GM21381 (cell line): ENCODE measurements around the gene FZD1.

Experiments used
- ATAC-seq: cut with Tn5 transposase; IDR thresholded peaks from one replicate; pipeline ENCODE4 v1.9.1; 2021; ENCODE audit warnings: mild to moderate bottlenecking, moderate library complexity; ENCODE audit not compliant: unreplicated experiment

Gene FZD1

GRCh38 chr7:91264046-91264923 is at the start of gene FZD1:
Gene FZD1, plus strand, starts transcription at chr7:91264433. Its CDS starts 448 bp downstream, at chr7:91264881.
- peak; percentile 92 for ATAC-seq

GRCh38 chr7:91226411-91226810 is 37.8 kb upstream of the FZD1 start:
- no peak for ATAC-seq

- no peak for ATAC-seq
Measured at GRCh38 chr7:91228327-91228726, 35.9 kb upstream of the FZD1 start.

- no peak for ATAC-seq
Measured at GRCh38 chr7:91228927-91229558, 35.2 kb upstream of the FZD1 start.

- no peak for ATAC-seq
Measured at GRCh38 chr7:91230100-91230499, 34.1 kb upstream of the FZD1 start.

GRCh38 chr7:91230503-91230902 is 33.7 kb upstream of the FZD1 start:
- ATAC-seq, result no peak

GRCh38 chr7:91233212-91233611 is 31.0 kb upstream of the FZD1 start:
- ATAC-seq, result no peak

- ATAC-seq, result no peak
Measured at GRCh38 chr7:91235211-91235832, 28.9 kb upstream of the FZD1 start.

GRCh38 chr7:91239171-91239604 is 25.0 kb upstream of the FZD1 start:
- ATAC-seq, result no peak

GRCh38 chr7:91239772-91240171 is 24.5 kb upstream of the FZD1 start:
- ATAC-seq, result no peak

- ATAC-seq, result no peak
Measured at GRCh38 chr7:91240376-91240941, 23.8 kb upstream of the FZD1 start.

- ATAC-seq, result no peak
Measured at GRCh38 chr7:91242097-91242844, 22.0 kb upstream of the FZD1 start.

- no peak for ATAC-seq
Measured at GRCh38 chr7:91243591-91244301, 20.5 kb upstream of the FZD1 start.

GRCh38 chr7:91247500-91247899 is 16.7 kb upstream of the FZD1 start:
- no peak for ATAC-seq

- ATAC-seq, result no peak
Measured at GRCh38 chr7:91248996-91249395, 15.2 kb upstream of the FZD1 start.

- ATAC-seq, result no peak
Measured at GRCh38 chr7:91249506-91250233, 14.6 kb upstream of the FZD1 start.

- ATAC-seq, result no peak
Measured at GRCh38 chr7:91250706-91251105, 13.5 kb upstream of the FZD1 start.

- ATAC-seq, result no peak
Measured at GRCh38 chr7:91251877-91252276, 12.4 kb upstream of the FZD1 start.

GRCh38 chr7:91263384-91264045 is 718 bp upstream of the FZD1 start:
- ATAC-seq, result no peak
